Ishikawa (cell line): Measurements from ENCODE around the gene HSPA14.

ENCODE experiments used
- NFIC ChIP-seq: IDR thresholded peaks from 2 replicates; pipeline ENCODE4 v1.6.1; 2012
- USF1 ChIP-seq: IDR thresholded peaks from 2 replicates; pipeline ENCODE4 v1.6.1; 2012

- no peak for TF ChIP-seq NFIC
- no peak for TF ChIP-seq USF1
Observed at GRCh38 chr10:14836208-14836607, 1.9 kb upstream of the HSPA14 start.
